ENCODE measurements around the gene NCR2.

GRCh38 chr6:41371992-41372831 lies 36.8 kb downstream of the NCR2 start:
- TF ChIP-seq CTCF (conservative IDR thresholded peaks at IDR 0.05 in 1 of 2, IDR thresholded peaks at IDR 0.05 in 1 of 2; ENCODE audit: extremely low read depth in 1 of 2, insufficient read depth in 1 of 2, low read depth in 1 of 2, low read length in 2 of 2) (no peak), EZH2 (IDR thresholded peaks at IDR 0.05; ENCODE audit: borderline replicate concordance, low read length) (no peak)
